Measurements from ENCODE around the gene BTN1A1. TPM values are rescaled to one million over a fixed set of nuclear protein-coding genes. Genes with fewer than 3 reads are reported as not detected.

BTN1A1 gene
- total and polyA plus RNA-seq, 9 of the 15 experiments (the other 6 are each of a cell fraction or from before 2014, with no cell fraction given) = 0.01 to 0.15 (median 0.06) TPM; not detected in 4

- TF ChIP-seq POLR2G (IDR thresholded peaks at IDR 0.05; ENCODE audit: low read depth, low read length) (no peak), ZNF583 (CRISPR knock-in tag; IDR thresholded peaks at IDR 0.05) (peak; percentile 94), SMARCE1 (IDR thresholded peaks at IDR 0.05) (peak; percentile 66; the same call in 1 of the 2 replicates), CTCFL (IDR thresholded peaks at IDR 0.05; ENCODE audit: borderline replicate concordance, insufficient read depth, low read depth, low read length, poor library complexity, severe bottlenecking) (no peak), SNAPC5 (CRISPR knock-in tag; IDR thresholded peaks at IDR 0.05) (no peak; the same call in 1 of the 2 replicates), TSHZ1 (CRISPR knock-in tag; IDR thresholded peaks at IDR 0.05) (peak; percentile 87), STAT5A (IDR thresholded peaks at IDR 0.05; ENCODE audit: borderline replicate concordance, low read length) (no peak), HMBOX1 (IDR thresholded peaks at IDR 0.05) (0 out of 2 replicates have a peak, but pooled peaks have one; percentile 47), DIDO1 (tag; IDR thresholded peaks at IDR 0.05; ENCODE audit: low read depth) (0 out of 2 replicates have a peak, but pooled peaks have one; percentile 36), POLR2H (tag; IDR thresholded peaks at IDR 0.05; ENCODE audit: low read depth) (no peak), TRIM28 (IDR thresholded peaks at IDR 0.05) (no peak), FOXP1 (CRISPR knock-in tag; IDR thresholded peaks at IDR 0.05) (peak; percentile 63; the same call in 1 of the 2 replicates), SRF (CRISPR knock-in tag; IDR thresholded peaks at IDR 0.05) (peak in 1 of 2 experiments; percentile 60; a peak in 1 of 4 replicates), PTTG1 (tag; IDR thresholded peaks at IDR 0.05; ENCODE audit: low read depth) (peak; percentile 70; the same call in 1 of the 2 replicates), ZNF707 (CRISPR knock-in tag; conservative IDR thresholded peaks at IDR 0.05) (peak; percentile 74; the same call in 1 of the 2 replicates), POLR3A (IDR thresholded peaks at IDR 0.05; ENCODE audit: borderline replicate concordance, extremely low read depth, insufficient read depth, insufficient read length) (no peak), POU5F1 (IDR thresholded peaks at IDR 0.05; ENCODE audit: borderline replicate concordance, low read depth, low read length, partially characterized antibody) (no peak), SETDB1 (IDR thresholded peaks at IDR 0.05; ENCODE audit: low read length) (no peak), ZBTB17 (CRISPR knock-in tag; IDR thresholded peaks at IDR 0.05) (peak; percentile 81; the same call in 1 of the 2 replicates), NR1H2 (CRISPR knock-in tag; IDR thresholded peaks at IDR 0.05) (no peak), ARID2 (IDR thresholded peaks at IDR 0.05) (no peak)
These were observed 20.2 kb downstream of the BTN1A1 start (continued) for GRCh38 chr6:26520237-26520849.
